PFSK-1 (cell line): ENCODE data around the gene LITAFD.

Experiments
- FOXP2 ChIP-seq: optimal IDR thresholded peaks from 2 replicates; pipeline ENCODE3; 2011; ENCODE audit warnings: borderline replicate concordance, control low read depth, inconsistent platforms; ENCODE audit not compliant: insufficient read depth; ENCODE audit errors: extremely low read length, extremely low read depth
- POLR2AphosphoS5 ChIP-seq: IDR thresholded peaks from 2 replicates; pipeline ENCODE4 v1.6.1; 2012; ENCODE audit warnings: low read depth, mild to moderate bottlenecking, control low read depth, low read length, moderate library complexity
- SIN3A ChIP-seq: IDR thresholded peaks from 2 replicates; pipeline ENCODE4 v1.6.1; 2012; ENCODE audit warnings: mild to moderate bottlenecking, low read length, moderate library complexity, borderline replicate concordance; ENCODE audit not compliant: insufficient read depth
- TAF1 ChIP-seq: IDR thresholded peaks from 2 replicates; pipeline ENCODE4 v1.6.1; 2012; ENCODE audit warnings: low read length, control low read depth, borderline replicate concordance; ENCODE audit not compliant: insufficient read depth
- TF ChIP-seq, protein P1 (sequence below), 2 experiments: IDR thresholded peaks; 2 replicates each; pipeline versions ENCODE4 v1.6.1 to v1.8.0; 2011 to 2012; ENCODE audit warnings: low read depth in 2 of 2, low read length in 2 of 2, control low read depth in 1 of 2, inconsistent platforms in 1 of 2, mild to moderate bottlenecking in 1 of 2, moderate library complexity in 1 of 2; ENCODE audit not compliant: insufficient read depth in 1 of 2

Gene LITAFD

DNA sequence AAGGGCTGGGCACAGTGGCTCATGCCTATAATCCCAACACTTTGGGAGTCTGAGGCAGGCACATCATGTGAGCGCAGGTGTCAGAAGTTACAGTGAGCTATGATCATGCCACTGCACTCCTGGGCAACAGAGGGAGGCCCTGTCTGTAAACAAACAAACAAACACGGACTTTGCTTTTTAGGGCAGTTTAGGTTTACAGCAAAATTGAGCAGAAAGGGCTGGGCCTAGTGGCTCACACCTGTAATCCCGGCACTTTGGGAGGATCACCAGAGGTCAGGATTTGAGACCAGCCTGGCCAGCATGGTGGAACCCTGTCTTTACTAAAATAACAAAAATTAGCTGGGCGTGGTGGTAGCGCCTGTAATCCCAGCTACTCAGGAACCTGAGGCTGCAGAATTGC is 10.1 kb upstream of the LITAFD start:
- TF ChIP-seq, protein P1, sequence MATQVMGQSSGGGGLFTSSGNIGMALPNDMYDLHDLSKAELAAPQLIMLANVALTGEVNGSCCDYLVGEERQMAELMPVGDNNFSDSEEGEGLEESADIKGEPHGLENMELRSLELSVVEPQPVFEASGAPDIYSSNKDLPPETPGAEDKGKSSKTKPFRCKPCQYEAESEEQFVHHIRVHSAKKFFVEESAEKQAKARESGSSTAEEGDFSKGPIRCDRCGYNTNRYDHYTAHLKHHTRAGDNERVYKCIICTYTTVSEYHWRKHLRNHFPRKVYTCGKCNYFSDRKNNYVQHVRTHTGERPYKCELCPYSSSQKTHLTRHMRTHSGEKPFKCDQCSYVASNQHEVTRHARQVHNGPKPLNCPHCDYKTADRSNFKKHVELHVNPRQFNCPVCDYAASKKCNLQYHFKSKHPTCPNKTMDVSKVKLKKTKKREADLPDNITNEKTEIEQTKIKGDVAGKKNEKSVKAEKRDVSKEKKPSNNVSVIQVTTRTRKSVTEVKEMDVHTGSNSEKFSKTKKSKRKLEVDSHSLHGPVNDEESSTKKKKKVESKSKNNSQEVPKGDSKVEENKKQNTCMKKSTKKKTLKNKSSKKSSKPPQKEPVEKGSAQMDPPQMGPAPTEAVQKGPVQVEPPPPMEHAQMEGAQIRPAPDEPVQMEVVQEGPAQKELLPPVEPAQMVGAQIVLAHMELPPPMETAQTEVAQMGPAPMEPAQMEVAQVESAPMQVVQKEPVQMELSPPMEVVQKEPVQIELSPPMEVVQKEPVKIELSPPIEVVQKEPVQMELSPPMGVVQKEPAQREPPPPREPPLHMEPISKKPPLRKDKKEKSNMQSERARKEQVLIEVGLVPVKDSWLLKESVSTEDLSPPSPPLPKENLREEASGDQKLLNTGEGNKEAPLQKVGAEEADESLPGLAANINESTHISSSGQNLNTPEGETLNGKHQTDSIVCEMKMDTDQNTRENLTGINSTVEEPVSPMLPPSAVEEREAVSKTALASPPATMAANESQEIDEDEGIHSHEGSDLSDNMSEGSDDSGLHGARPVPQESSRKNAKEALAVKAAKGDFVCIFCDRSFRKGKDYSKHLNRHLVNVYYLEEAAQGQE (IDR thresholded peaks at IDR 0.05; ENCODE audit: insufficient read depth in 1 of 2, low read depth in 2 of 2, low read length in 2 of 2): no peak
- TF ChIP-seq TAF1 (no peak), POLR2AphosphoS5 (no peak), FOXP2 (no peak), SIN3A (no peak)

DNA sequence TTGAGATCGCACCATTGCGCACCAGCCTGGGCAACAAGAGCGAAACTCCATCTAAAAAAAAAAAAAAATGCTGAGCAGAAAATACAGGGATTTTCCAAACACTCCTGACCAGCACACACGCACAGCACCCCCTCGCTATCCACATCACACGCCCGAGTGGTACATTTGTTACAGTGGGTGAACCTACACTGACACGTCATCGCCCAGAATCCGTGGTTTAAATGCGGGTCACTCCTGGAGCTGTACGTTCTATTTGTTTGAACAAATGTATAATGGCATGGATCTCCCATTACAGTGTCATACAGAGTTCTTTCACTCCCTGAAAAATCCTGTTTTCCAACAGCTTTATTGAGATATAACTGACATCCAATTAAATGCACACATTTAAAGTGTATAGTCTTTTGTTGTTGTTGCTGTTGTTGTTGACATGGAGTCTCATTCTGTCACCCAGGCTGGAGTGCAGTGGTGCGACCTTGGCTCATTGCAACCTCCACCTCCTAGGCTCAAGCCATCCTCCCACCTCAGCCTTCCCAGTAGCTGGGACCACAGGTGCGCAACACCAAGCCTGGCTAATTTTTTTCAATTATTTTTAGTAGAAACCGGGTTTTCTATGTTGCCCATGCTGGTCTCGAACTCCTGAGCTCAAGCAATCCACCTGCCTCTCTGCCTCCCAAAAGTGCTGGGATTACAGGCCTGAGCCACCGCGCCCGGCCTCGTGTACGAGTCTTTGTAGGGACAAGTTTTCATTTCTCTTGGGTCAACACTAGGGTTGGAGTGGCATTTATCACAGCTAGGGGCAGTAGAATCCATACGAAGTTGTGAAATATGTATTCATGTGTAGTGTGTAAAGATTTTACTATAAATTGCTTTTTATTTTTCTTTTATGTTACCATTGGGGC is 8.9 kb upstream of the LITAFD start:
- TF ChIP-seq, protein P1 (IDR thresholded peaks at IDR 0.05; ENCODE audit: insufficient read depth in 1 of 2, low read depth in 2 of 2, low read length in 2 of 2): no peak
- TF ChIP-seq TAF1 (no peak), FOXP2 (no peak), SIN3A (no peak), POLR2AphosphoS5 (no peak)

DNA sequence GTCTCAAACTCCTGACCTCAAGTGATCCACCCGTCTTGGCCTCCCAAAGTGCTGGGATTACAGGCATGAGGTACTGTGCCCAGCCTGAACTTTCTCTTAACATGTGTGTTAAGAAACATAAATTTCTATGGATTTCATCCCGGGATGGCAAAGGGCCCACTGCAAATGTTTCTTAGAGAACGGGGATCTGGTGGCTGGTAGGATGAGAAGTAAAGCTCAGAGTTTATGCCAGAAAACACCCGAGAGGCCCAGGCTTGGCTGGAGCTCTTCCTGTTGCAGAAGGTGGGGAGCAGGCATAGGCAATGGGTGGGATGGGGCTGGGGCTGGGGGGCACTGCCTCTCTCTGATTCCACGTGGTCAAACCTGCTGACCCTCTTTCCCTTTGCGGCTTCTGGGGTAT is 7.8 kb upstream of the LITAFD start:
- TF ChIP-seq POLR2AphosphoS5: no peak
- TF ChIP-seq SIN3A: no peak
- TF ChIP-seq TAF1: no peak
- TF ChIP-seq, protein P1 (IDR thresholded peaks at IDR 0.05; ENCODE audit: insufficient read depth in 1 of 2, low read depth in 2 of 2, low read length in 2 of 2): no peak
- TF ChIP-seq FOXP2: no peak

DNA sequence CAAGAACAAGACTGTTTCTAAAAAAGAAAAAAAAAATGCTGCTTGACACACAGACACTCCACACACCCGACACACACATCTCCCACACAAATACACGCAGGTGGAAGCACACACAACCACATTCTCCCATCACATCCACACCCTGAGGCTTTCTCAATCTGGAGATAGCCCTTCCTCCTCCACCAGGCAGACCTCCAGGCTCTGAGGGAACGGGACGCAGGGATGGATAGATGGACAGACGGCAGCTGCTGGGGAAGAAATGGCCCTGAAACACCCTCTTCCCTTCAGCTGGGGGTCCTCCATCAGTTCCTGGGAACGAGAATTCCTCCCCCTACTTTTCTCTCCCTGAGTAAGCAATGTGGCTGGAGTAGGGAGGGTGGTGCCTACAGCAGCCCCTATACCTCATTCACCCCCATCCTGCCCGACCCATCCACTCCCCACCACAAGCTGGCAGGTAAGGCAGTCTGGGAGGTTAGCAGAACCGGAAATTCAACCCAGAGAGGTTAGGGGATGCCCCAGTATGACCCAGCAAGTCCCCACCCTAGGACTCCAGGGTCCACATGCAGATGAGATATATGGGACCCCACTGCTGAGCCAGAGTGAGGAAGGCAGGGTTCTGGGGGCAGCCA is 4.1 kb upstream of the LITAFD start:
- no peak for TF ChIP-seq SIN3A
- TF ChIP-seq, protein P1 (IDR thresholded peaks at IDR 0.05; ENCODE audit: insufficient read depth in 1 of 2, low read depth in 2 of 2, low read length in 2 of 2): no peak
- no peak for TF ChIP-seq POLR2AphosphoS5
- no peak for TF ChIP-seq FOXP2
- no peak for TF ChIP-seq TAF1

DNA sequence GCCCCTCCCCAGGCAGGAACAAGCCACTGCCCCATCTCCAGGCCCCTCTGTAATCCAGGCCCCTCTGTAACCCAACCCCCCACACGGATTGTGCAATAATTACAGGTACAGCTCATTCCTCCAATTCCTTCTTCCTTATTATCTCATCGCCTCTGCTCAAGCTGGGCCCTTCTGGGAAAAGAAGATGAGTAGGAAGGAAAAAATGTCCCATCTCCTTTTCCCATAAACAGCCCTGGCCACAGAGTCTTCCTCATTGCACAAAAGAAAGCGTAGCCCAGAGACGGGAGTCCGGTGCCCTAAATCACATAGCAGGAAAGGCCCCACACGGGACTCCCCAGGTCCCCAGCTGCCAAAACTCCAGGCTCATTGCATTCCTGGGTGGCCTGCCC is 3.6 kb upstream of the LITAFD start:
- no peak for TF ChIP-seq FOXP2
- no peak for TF ChIP-seq TAF1
- TF ChIP-seq POLR2AphosphoS5: no peak
- no peak for TF ChIP-seq SIN3A
- TF ChIP-seq, protein P1 (IDR thresholded peaks at IDR 0.05; ENCODE audit: insufficient read depth in 1 of 2, low read depth in 2 of 2, low read length in 2 of 2): no peak
